HG03457 (cell line): ENCODE data around the gene KRTAP27-1.

Source experiments
- ATAC-seq: cut with Tn5 transposase; IDR thresholded peaks from one replicate; pipeline ENCODE4 v1.9.1; 2021; ENCODE audit warnings: moderate number of reproducible peaks; ENCODE audit not compliant: unreplicated experiment

KRTAP27-1 gene

GRCh38 chr21:30305136-30305535 is 32.4 kb downstream of the KRTAP27-1 start:
- ATAC-seq: no peak

- no peak for ATAC-seq
Observed at GRCh38 chr21:30289215-30289614, 48.3 kb downstream of the KRTAP27-1 start, which contains the start of gene KRTAP25-1. TSS of gene KRTAP25-1 (minus strand) at chr21:30289514. CDS start at chr21:30289490, 24 bp downstream.
